KMS-11 (cell line): Measurements from ENCODE around the gene SLC35A3.
"Not testable (repeated sequence)": the region's sequence is repeated elsewhere in the genome, so short reads cannot be mapped to it uniquely, and the experiment has no call there.

Source experiments
- H2AFZ ChIP-seq: fragments of 200-600 bp; sonication (generic); 2 replicates; pipeline ENCODE4 v1.6.1; 2016; ENCODE audit warnings: antibody characterized with exemption, mixed run types, low read depth
- H3K27ac ChIP-seq: fragments of 200-600 bp; sonication (generic); 2 replicates; pipeline ENCODE4 v1.6.1; 2016; ENCODE audit warnings: mild to moderate bottlenecking, mixed run types
- H3K27me3 ChIP-seq: fragments of 200-600 bp; sonication (generic); 2 replicates; pipeline ENCODE4 v1.6.1; 2017; ENCODE audit warnings: mild to moderate bottlenecking, low read depth, mixed run types, moderate library complexity; ENCODE audit not compliant: insufficient read depth
- H3K36me3 ChIP-seq: fragments of 200-600 bp; sonication (generic); 2 replicates; pipeline ENCODE4 v1.6.1; 2017; ENCODE audit warnings: mild to moderate bottlenecking, mixed run types; ENCODE audit not compliant: insufficient read depth
- H3K4me1 ChIP-seq: fragments of 200-600 bp; sonication (generic); 2 replicates; pipeline ENCODE4 v1.6.1; 2016; ENCODE audit warnings: mild to moderate bottlenecking, low read depth, mixed run types; ENCODE audit not compliant: poor library complexity, severe bottlenecking
- H3K4me2 ChIP-seq: fragments of 200-600 bp; sonication (generic); 2 replicates; pipeline ENCODE4 v1.7.0; 2016; ENCODE audit warnings: mild to moderate bottlenecking, mixed run types
- H3K4me3 ChIP-seq: fragments of 200-600 bp; sonication (generic); IDR thresholded peaks from 2 replicates; pipeline ENCODE4 v1.6.1; 2017; ENCODE audit warnings: low read depth, low read length, mixed read lengths; ENCODE audit not compliant: insufficient read depth
- H3K79me2 ChIP-seq: fragments of 200-600 bp; sonication (generic); 2 replicates; pipeline ENCODE4 v1.6.1; 2016; ENCODE audit warnings: low read depth, mixed run types; ENCODE audit not compliant: insufficient read depth
- H3K9ac ChIP-seq: fragments of 200-600 bp; sonication (generic); 2 replicates; pipeline ENCODE4 v1.6.1; 2016; ENCODE audit warnings: mild to moderate bottlenecking, mixed run types
- H4K20me1 ChIP-seq: fragments of 200-600 bp; sonication (generic); 2 replicates; pipeline ENCODE4 v1.6.1; 2016; ENCODE audit warnings: mild to moderate bottlenecking, mixed run types; ENCODE audit not compliant: insufficient read depth
- TF ChIP-seq, protein P1 (sequence below): fragments of 200-600 bp; sonication (generic); conservative IDR thresholded peaks from 2 replicates; pipeline ENCODE4 v1.6.1; 2017; ENCODE audit warnings: low read depth, mild to moderate bottlenecking, antibody characterized with exemption, low read length, moderate library complexity, mixed read lengths

Gene SLC35A3

DNA sequence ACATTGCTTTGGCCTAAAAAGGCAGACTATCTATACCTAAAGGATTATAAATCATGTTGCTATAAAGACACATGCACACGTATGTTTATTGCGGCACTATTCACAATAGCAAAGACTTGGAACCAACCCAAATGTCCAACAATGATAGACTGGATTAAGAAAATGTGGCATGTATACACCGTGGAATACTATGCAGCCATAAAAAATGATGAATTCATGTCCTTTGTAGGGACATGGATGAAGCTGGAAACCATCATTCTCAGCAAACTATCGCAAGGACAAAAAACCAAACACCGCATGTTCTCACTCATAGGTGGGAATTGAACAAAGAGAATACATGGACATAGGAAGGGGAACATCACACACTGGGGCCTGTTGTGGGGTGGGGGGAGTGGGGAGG is 9.5 kb upstream of the SLC35A3 start:
- H2AFZ ChIP-seq, H3K36me3 ChIP-seq, H3K79me2 ChIP-seq, H3K27me3 ChIP-seq, H4K20me1 ChIP-seq, H3K4me1 ChIP-seq, H3K27ac ChIP-seq, H3K9ac ChIP-seq, H3K4me2 ChIP-seq, H3K4me3 ChIP-seq: not testable (repeated sequence)

DNA sequence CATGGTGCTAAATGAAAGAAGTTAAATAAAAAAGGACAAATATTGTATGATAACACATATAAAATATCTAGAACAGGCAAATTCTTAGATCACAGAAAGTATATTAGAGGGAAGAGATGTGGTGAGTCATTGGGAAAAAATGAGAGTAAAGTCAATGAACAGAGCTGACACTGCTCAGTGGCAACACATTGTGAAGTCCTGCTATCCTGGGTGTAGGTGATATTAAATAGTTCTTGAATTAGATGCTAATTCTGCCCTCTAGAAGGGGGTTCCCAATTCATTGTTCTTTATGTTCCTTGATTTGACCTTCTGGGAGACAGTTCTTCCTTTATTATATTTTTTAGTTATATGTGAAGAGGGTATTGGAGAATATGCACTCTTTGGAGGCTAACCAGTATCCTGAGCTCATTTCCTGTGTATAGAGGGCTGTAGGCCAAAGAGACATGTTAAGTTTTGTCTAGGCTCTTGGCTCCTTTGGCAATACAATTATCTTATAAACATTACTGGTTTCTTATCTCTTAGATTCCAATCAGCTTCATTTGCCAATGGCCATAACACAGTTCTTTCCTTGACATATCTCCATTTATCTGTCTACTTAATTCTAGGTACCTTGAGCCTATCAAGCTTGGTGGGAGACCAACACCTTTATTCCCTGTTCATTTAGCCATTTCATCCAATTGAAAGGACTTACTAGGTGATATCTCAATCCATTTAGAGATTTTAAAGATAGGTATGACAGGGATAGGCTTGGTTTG is 6.6 kb upstream of the SLC35A3 start:
- Histone ChIP-seq H3K36me3 (no peaks in the 10 kb centered on the region), H3K4me3 (no peak overlapping the region), H3K9ac (no peak overlapping the region), H3K27ac (no peak overlapping the region), H4K20me1 (no peaks in the 10 kb centered on the region), H3K4me2 (no peak overlapping the region), H3K4me1 (no peaks in the 10 kb centered on the region), H3K79me2 (no peaks in the 10 kb centered on the region), H2AFZ (no peak overlapping the region), H3K27me3 (no peaks in the 10 kb centered on the region)
- TF ChIP-seq, protein P1, sequence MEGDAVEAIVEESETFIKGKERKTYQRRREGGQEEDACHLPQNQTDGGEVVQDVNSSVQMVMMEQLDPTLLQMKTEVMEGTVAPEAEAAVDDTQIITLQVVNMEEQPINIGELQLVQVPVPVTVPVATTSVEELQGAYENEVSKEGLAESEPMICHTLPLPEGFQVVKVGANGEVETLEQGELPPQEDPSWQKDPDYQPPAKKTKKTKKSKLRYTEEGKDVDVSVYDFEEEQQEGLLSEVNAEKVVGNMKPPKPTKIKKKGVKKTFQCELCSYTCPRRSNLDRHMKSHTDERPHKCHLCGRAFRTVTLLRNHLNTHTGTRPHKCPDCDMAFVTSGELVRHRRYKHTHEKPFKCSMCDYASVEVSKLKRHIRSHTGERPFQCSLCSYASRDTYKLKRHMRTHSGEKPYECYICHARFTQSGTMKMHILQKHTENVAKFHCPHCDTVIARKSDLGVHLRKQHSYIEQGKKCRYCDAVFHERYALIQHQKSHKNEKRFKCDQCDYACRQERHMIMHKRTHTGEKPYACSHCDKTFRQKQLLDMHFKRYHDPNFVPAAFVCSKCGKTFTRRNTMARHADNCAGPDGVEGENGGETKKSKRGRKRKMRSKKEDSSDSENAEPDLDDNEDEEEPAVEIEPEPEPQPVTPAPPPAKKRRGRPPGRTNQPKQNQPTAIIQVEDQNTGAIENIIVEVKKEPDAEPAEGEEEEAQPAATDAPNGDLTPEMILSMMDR = no peak

DNA sequence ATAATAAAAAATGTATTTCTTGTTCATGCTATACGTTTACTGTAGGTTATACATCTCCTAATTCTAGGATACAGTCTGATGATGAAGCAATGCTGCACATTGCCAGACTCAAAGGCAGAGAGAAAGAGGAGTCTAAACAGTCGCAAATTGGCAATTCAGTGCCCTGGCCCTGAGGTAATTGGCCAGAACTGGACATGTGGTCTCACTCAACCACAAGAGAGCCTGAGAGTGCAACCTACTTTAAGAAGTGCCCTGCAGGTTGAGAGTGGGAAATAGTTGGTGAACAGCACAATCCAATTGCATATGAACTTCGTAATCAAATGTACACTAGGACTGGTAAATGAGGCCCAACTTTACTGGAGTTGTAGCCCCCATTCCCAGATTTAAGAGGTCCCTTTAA is 5.0 kb upstream of the SLC35A3 start:
- Histone ChIP-seq H3K27ac (no peak overlapping the region), H4K20me1 (no peaks in the 10 kb centered on the region), H2AFZ (no peak overlapping the region), H3K4me3 (no peak overlapping the region), H3K79me2 (no peaks in the 10 kb centered on the region), H3K27me3 (no peaks in the 10 kb centered on the region), H3K36me3 (no peaks in the 10 kb centered on the region), H3K4me1 (no peaks in the 10 kb centered on the region), H3K9ac (no peak overlapping the region), H3K4me2 (no peak overlapping the region)
- TF ChIP-seq, protein P1 = no peak

GRCh38 chr1:99965646-99966375 is 4.0 kb upstream of the SLC35A3 start:
- Histone ChIP-seq H4K20me1 (no peaks in the 10 kb centered on the region), H3K79me2 (peaks cover 2% of the 10 kb centered on the region; the same call in 1 of the 2 replicates), H3K4me3 (no peak overlapping the region), H3K27ac (no peak overlapping the region), H3K4me2 (no peak overlapping the region), H3K9ac (no peak overlapping the region), H3K4me1 (peaks cover 2% of the 10 kb centered on the region), H3K27me3 (no peaks in the 10 kb centered on the region), H3K36me3 (no peaks in the 10 kb centered on the region), H2AFZ (no peak overlapping the region)
- TF ChIP-seq, protein P1 = no peak

DNA sequence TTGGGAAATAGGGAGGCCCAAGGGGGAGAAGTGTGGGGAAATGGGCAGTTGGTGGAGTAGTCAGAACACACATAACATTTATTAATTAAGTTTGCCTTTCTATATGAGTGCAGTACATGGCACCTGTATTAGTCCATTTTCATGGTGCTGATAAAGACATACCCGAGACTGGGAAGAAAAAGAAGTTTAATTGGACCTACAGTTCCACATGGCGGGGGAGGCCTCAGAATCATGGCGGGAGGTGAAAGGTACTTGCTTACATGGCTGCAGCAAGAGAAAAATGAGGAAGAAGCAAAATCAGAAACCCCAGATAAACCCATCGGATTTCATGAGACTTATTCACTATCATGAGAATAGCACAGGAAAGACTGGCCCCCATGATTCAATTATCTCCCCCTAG is 1.6 kb upstream of the SLC35A3 start:
- TF ChIP-seq, protein P1 = no peak
- Histone ChIP-seq H3K27me3 (no peaks in the 10 kb centered on the region), H3K79me2 (peaks cover 14% of the 10 kb centered on the region; the same call in 1 of the 2 replicates), H3K9ac (no peak overlapping the region), H3K4me1 (peaks cover 4% of the 10 kb centered on the region), H3K27ac (no peak overlapping the region), H3K36me3 (no peaks in the 10 kb centered on the region), H3K4me3 (no peak overlapping the region), H3K4me2 (no peak overlapping the region), H4K20me1 (no peaks in the 10 kb centered on the region), H2AFZ (no peak overlapping the region)
